Panc1 (cell line): ENCODE results near the gene MAP3K14. TPM values are rescaled to one million over a fixed set of nuclear protein-coding genes. Genes with fewer than 3 reads are reported as not detected.

Experiments
- ATAC-seq: fragments of 200-7000 bp; cut with Tn5 transposase; 2 replicates; pipeline ENCODE4 v1.9.1; 2020; ENCODE audit warnings: mild to moderate bottlenecking, moderate library complexity
- BruUV-seq: library from RNA; stranded (reverse); fragments of 400-500 nt; replicated peaks from 2 replicates; lab custom pipeline; 2021; lab: Mats Ljungman, UMichigan
- CTCF ChIA-PET: fragments of 300-600 bp; sonication (Branson Sonifier 250); formaldehyde crosslinking; loops from one replicate; lab custom pipeline; 2022; ENCODE audit warnings: antibody characterized with exemption; lab: Charles Lee
- POLR2A ChIA-PET: fragments of 300-600 bp; sonication (Branson Sonifier 250); formaldehyde crosslinking; loops from one replicate; lab custom pipeline; 2022; ENCODE audit warnings: antibody characterized with exemption; lab: Charles Lee
- DNase-seq: peaks from one replicate; pipeline ENCODE4 v3.0.0-alpha.2; 2010; ENCODE audit warnings: low read depth, low spot score
- H3K27ac ChIP-seq: 2 replicates; pipeline ENCODE4 v1.5.1; 2011; ENCODE audit warnings: mild to moderate bottlenecking, low read length, inconsistent platforms
- H3K27me3 ChIP-seq: fragments of 200-500 bp; sonication (Bioruptor generic); 2 replicates; pipeline ENCODE4 v1.6.0; 2014; ENCODE audit warnings: low read length, inconsistent platforms; ENCODE audit not compliant: control insufficient read depth, insufficient read depth
- H3K36me3 ChIP-seq: fragments of 200-500 bp; sonication (Bioruptor generic); 2 replicates; pipeline ENCODE4 v1.5.1; 2014; ENCODE audit warnings: inconsistent platforms, mild to moderate bottlenecking, low read length, moderate library complexity; ENCODE audit not compliant: control insufficient read depth, insufficient read depth
- H3K4me1 ChIP-seq: 2 replicates; pipeline ENCODE4 v1.5.1; 2011; ENCODE audit warnings: inconsistent platforms, mild to moderate bottlenecking, low read length, moderate library complexity; ENCODE audit not compliant: control insufficient read depth, insufficient read depth
- H3K4me3 ChIP-seq, 2 experiments: 2 replicates each; pipeline ENCODE4 v1.5.1; 2011 to 2012; ENCODE audit warnings: low read depth in 2 of 2, low read length in 2 of 2, mild to moderate bottlenecking in 2 of 2, inconsistent platforms in 1 of 2, moderate library complexity in 1 of 2
- H3K9me3 ChIP-seq: fragments of 200-500 bp; sonication (Bioruptor generic); 2 replicates; pipeline ENCODE4 v1.5.1; 2014; ENCODE audit warnings: low read depth, mild to moderate bottlenecking, inconsistent platforms, low read length, moderate library complexity; ENCODE audit not compliant: control insufficient read depth, insufficient read depth
- CTCF ChIP-seq: fragments of 450-650 bp; IDR thresholded peaks from 2 replicates; pipeline ENCODE4 v1.5.1; 2017; ENCODE audit warnings: mild to moderate bottlenecking
- POLR2AphosphoS5 ChIP-seq: IDR thresholded peaks from 2 replicates; pipeline ENCODE4 v1.6.1; 2012; ENCODE audit warnings: mild to moderate bottlenecking, low read depth, low read length, moderate library complexity
- REST ChIP-seq, 2 experiments: IDR thresholded peaks; 2 replicates each; pipeline ENCODE4 v1.6.1; 2011 to 2012; ENCODE audit warnings: low read depth in 2 of 2, control low read depth in 1 of 2, low read length in 1 of 2, mild to moderate bottlenecking in 1 of 2, moderate library complexity in 1 of 2; ENCODE audit not compliant: insufficient read depth in 1 of 2
- SIN3A ChIP-seq: IDR thresholded peaks from 2 replicates; pipeline ENCODE4 v1.6.1; 2012; ENCODE audit warnings: low read depth, mild to moderate bottlenecking, low read length, moderate library complexity, borderline replicate concordance; ENCODE audit not compliant: insufficient read depth
- TCF7L2 ChIP-seq: IDR thresholded peaks from 2 replicates; pipeline ENCODE4 v1.6.1; 2011; ENCODE audit warnings: mild to moderate bottlenecking, low read depth, low read length, inconsistent platforms
- in situ Hi-C: cut with HindIII; loops from 2 replicates; pipeline ENCODE4 v1.10.0; 2016; ENCODE audit warnings: low sequenced_read_pairs, low pct_unique_long_range_greater_than_20kb
- intact Hi-C: fragments of 100-400 bp; cut with micrococcal nuclease; formaldehyde crosslinking; loops from one replicate; pipeline ENCODE4 v1.10.0; 2022; ENCODE audit not compliant: unreplicated experiment
- total RNA-seq: library from RNA; stranded (reverse); gene quantifications from one replicate; pipeline ENCODE4 v1.2.1, GENCODE V29; 2021; ENCODE audit not compliant: unreplicated experiment

The MAP3K14 gene
- total RNA-seq, 1 experiment from 2014 or later, result 80.8 TPM

- DNase-seq (no peak), ATAC-seq (no peak)
- peaks cover 56% of the 10 kb centered on the region for H3K4me1 ChIP-seq
- peaks cover 8% of the 10 kb centered on the region for H3K36me3 ChIP-seq
- no peaks in the 10 kb centered on the region for H3K27me3 ChIP-seq
- H3K4me3 ChIP-seq, result peak overlapping the region; percentile 94 to 98
- no peak for TF ChIP-seq TCF7L2
- no peak for TF ChIP-seq REST (IDR thresholded peaks at IDR 0.05; ENCODE audit: insufficient read depth in 1 of 2, low read depth in 2 of 2, low read length in 1 of 2)
- no peak for TF ChIP-seq CTCF
- TF ChIP-seq POLR2AphosphoS5, result peak; percentile 62
- TF ChIP-seq SIN3A, result 0 out of 2 replicates have a peak, but pooled peaks have one; percentile 16
- no peaks in the 10 kb centered on the region for H3K9me3 ChIP-seq
- POLR2A ChIA-PET, result no interaction called here
- BruUV-seq, result no TSS peak
- in situ Hi-C loops (no loop called here), intact Hi-C loops (loop anchor here (5.0 kb wide), 1 partner anchor 66 kb away; no protein-coding TSS in a partner anchor)
- peak overlapping the region; percentile 98 for H3K27ac ChIP-seq
- CTCF ChIA-PET, result interaction anchor here (0.5 kb wide), 1 partner anchor 139 kb away, joined by 5 read pairs; no protein-coding TSS in a partner anchor
Observed at GRCh38 chr17:45315648-45316433, 979 bp downstream of the MAP3K14 start.

- peaks cover 55% of the 10 kb centered on the region for H3K4me1 ChIP-seq
- BruUV-seq, result TSS peak; percentile 58
- intact Hi-C loops, result loop anchor here (5.0 kb wide), 1 partner anchor 67 kb away; no protein-coding TSS in a partner anchor
Observed at GRCh38 chr17:45314741-45315647, 1.8 kb downstream of the MAP3K14 start.

More at GRCh38 chr17:45314741-45315647, 1.8 kb downstream of the MAP3K14 start:
- CTCF ChIA-PET, result interaction anchor here (0.5 kb wide), 1 partner anchor 138 kb away, joined by 5 read pairs; no protein-coding TSS in a partner anchor
- POLR2A ChIA-PET, result interaction anchor here (0.7 kb wide), 1 partner anchor 9 kb away, joined by 7 read pairs; no protein-coding TSS in a partner anchor
- TF ChIP-seq POLR2AphosphoS5 (peak; percentile 13; the same call in 1 of the 2 replicates), SIN3A (0 out of 2 replicates have a peak, but pooled peaks have one; percentile 38), CTCF (no peak)
- ATAC-seq (no peak), DNase-seq (no peak)
- no peaks in the 10 kb centered on the region for H3K27me3 ChIP-seq
- peak overlapping the region; percentile 98 for H3K27ac ChIP-seq
- H3K36me3 ChIP-seq, result peaks cover 10% of the 10 kb centered on the region
- in situ Hi-C loops, result no loop called here
- H3K9me3 ChIP-seq, result no peaks in the 10 kb centered on the region
- H3K4me3 ChIP-seq, result peak overlapping the region; percentile 94 to 98
